GM12878 (cell line): ENCODE measurements around the gene ASAP2.

ENCODE experiments used
- CBFB ChIP-seq: IDR thresholded peaks from 2 replicates; pipeline ENCODE4 v1.6.1; 2016; ENCODE audit warnings: antibody characterized with exemption, low read depth
- CREM ChIP-seq: IDR thresholded peaks from 2 replicates; pipeline ENCODE4 v1.6.1; 2014; ENCODE audit warnings: antibody characterized with exemption, low read depth
- FOS ChIP-seq: IDR thresholded peaks from 3 replicates; pipeline ENCODE4 v1.6.1; 2011; ENCODE audit warnings: borderline replicate concordance; ENCODE audit not compliant: insufficient read length; ENCODE audit errors: extremely low read depth
- NFIC ChIP-seq: IDR thresholded peaks from 2 replicates; pipeline ENCODE4 v1.6.1; 2012; ENCODE audit warnings: low read depth, mild to moderate bottlenecking, inconsistent platforms, low read length, moderate library complexity
- PAX5 ChIP-seq: IDR thresholded peaks from 2 replicates; pipeline ENCODE4 v1.6.1; 2011; ENCODE audit warnings: low read depth, low read length, borderline replicate concordance
- POLR2A ChIP-seq: IDR thresholded peaks from 2 replicates; pipeline ENCODE4 v1.6.1; 2011; ENCODE audit warnings: low read depth, mild to moderate bottlenecking, low read length
- POLR2AphosphoS5 ChIP-seq: IDR thresholded peaks from 2 replicates; pipeline ENCODE4 v1.6.1; 2011; ENCODE audit warnings: mild to moderate bottlenecking, low read length, inconsistent platforms
- SMAD1 ChIP-seq: fragments of 450-650 bp; IDR thresholded peaks from 2 replicates; pipeline ENCODE4 v1.6.1; 2018; ENCODE audit warnings: mild to moderate bottlenecking, low read depth; ENCODE audit not compliant: partially characterized antibody
- SMC3 ChIP-seq: IDR thresholded peaks from 2 replicates; pipeline ENCODE4 v1.6.1; 2011; ENCODE audit warnings: low read length, improper control_type of control experiment, borderline replicate concordance
- YBX1 ChIP-seq: fragments of 450-650 bp; IDR thresholded peaks from 2 replicates; pipeline ENCODE4 v1.6.1; 2016; ENCODE audit warnings: antibody characterized with exemption
- ZNF274 ChIP-seq: IDR thresholded peaks from one replicate; pipeline ENCODE4 v1.8.0; 2011; ENCODE audit not compliant: insufficient read length, insufficient read depth
- TF ChIP-seq, protein P1 (sequence below), 3 experiments: IDR thresholded peaks in 2 of 3; conservative IDR thresholded peaks in 1 of 3; 2 replicates each; pipeline ENCODE4 v1.5.1; 2011; ENCODE audit warnings: low read depth in 3 of 3, low read length in 3 of 3, mild to moderate bottlenecking in 3 of 3, control low read depth in 2 of 3, moderate library complexity in 2 of 3, inconsistent platforms in 1 of 3, mixed read lengths in 1 of 3; ENCODE audit not compliant: control insufficient read depth in 2 of 3, insufficient read depth in 1 of 3; ENCODE audit errors: extremely low read depth in 1 of 3
- TF ChIP-seq, protein P2 (sequence below): IDR thresholded peaks from 2 replicates; pipeline ENCODE4 v1.6.1; 2012; ENCODE audit warnings: mild to moderate bottlenecking, low read depth, low read length
- TF ChIP-seq, protein P3 (sequence below): IDR thresholded peaks from 2 replicates; pipeline ENCODE4 v1.6.1; 2012; ENCODE audit warnings: low read length, inconsistent platforms

DNA sequence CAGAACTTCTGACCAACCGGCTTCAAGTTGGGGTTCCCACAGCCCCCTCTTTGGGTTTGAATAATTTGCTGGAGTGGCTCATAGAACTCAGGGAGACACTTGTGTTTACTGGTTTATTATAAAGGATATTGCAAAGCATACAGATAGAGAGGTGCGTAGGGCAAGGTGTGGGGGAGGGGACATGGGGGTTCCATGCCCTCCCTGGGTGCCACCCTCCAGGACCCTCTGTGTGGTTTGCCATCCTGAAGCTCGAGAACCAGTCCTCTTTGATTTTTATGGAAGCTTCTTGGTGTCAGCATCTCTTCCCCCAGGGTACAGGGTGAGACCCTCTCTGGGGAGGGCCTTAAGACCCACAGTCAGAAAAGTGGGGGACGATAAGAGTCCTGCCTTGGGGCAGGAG, 177.9 kb downstream of the ASAP2 start:
- TF ChIP-seq POLR2A: no peak
- TF ChIP-seq FOS: no peak
- TF ChIP-seq, protein P1, sequence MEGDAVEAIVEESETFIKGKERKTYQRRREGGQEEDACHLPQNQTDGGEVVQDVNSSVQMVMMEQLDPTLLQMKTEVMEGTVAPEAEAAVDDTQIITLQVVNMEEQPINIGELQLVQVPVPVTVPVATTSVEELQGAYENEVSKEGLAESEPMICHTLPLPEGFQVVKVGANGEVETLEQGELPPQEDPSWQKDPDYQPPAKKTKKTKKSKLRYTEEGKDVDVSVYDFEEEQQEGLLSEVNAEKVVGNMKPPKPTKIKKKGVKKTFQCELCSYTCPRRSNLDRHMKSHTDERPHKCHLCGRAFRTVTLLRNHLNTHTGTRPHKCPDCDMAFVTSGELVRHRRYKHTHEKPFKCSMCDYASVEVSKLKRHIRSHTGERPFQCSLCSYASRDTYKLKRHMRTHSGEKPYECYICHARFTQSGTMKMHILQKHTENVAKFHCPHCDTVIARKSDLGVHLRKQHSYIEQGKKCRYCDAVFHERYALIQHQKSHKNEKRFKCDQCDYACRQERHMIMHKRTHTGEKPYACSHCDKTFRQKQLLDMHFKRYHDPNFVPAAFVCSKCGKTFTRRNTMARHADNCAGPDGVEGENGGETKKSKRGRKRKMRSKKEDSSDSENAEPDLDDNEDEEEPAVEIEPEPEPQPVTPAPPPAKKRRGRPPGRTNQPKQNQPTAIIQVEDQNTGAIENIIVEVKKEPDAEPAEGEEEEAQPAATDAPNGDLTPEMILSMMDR (IDR thresholded peaks at IDR 0.05 in 2 of 3, conservative IDR thresholded peaks at IDR 0.05 in 1 of 3; ENCODE audit: control insufficient read depth in 2 of 3, extremely low read depth in 1 of 3, insufficient read depth in 1 of 3, low read depth in 3 of 3, low read length in 3 of 3): no peak
- TF ChIP-seq POLR2AphosphoS5: no peak
- TF ChIP-seq, protein P2, sequence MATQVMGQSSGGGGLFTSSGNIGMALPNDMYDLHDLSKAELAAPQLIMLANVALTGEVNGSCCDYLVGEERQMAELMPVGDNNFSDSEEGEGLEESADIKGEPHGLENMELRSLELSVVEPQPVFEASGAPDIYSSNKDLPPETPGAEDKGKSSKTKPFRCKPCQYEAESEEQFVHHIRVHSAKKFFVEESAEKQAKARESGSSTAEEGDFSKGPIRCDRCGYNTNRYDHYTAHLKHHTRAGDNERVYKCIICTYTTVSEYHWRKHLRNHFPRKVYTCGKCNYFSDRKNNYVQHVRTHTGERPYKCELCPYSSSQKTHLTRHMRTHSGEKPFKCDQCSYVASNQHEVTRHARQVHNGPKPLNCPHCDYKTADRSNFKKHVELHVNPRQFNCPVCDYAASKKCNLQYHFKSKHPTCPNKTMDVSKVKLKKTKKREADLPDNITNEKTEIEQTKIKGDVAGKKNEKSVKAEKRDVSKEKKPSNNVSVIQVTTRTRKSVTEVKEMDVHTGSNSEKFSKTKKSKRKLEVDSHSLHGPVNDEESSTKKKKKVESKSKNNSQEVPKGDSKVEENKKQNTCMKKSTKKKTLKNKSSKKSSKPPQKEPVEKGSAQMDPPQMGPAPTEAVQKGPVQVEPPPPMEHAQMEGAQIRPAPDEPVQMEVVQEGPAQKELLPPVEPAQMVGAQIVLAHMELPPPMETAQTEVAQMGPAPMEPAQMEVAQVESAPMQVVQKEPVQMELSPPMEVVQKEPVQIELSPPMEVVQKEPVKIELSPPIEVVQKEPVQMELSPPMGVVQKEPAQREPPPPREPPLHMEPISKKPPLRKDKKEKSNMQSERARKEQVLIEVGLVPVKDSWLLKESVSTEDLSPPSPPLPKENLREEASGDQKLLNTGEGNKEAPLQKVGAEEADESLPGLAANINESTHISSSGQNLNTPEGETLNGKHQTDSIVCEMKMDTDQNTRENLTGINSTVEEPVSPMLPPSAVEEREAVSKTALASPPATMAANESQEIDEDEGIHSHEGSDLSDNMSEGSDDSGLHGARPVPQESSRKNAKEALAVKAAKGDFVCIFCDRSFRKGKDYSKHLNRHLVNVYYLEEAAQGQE: no peak
- no peak for TF ChIP-seq SMC3
- no peak for TF ChIP-seq CBFB
- TF ChIP-seq PAX5: no peak
- TF ChIP-seq SMAD1: no peak
- no peak for TF ChIP-seq CREM
- TF ChIP-seq, protein P3, sequence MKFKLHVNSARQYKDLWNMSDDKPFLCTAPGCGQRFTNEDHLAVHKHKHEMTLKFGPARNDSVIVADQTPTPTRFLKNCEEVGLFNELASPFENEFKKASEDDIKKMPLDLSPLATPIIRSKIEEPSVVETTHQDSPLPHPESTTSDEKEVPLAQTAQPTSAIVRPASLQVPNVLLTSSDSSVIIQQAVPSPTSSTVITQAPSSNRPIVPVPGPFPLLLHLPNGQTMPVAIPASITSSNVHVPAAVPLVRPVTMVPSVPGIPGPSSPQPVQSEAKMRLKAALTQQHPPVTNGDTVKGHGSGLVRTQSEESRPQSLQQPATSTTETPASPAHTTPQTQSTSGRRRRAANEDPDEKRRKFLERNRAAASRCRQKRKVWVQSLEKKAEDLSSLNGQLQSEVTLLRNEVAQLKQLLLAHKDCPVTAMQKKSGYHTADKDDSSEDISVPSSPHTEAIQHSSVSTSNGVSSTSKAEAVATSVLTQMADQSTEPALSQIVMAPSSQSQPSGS: no peak
- no peak for TF ChIP-seq NFIC
- TF ChIP-seq YBX1: no peak
- TF ChIP-seq ZNF274: no peak
